Spinal cord (tissue), 10 donors: ENCODE measurements around the gene NTM. TPM values are rescaled to one million over a fixed set of nuclear protein-coding genes. Genes with fewer than 3 reads are reported as not detected.
A peak's percentile ranks its signal among the peaks of the same experiment; 100 is the strongest.
"Not testable (repeated sequence)": the region's sequence is repeated elsewhere in the genome, so short reads cannot be mapped to it uniquely, and the experiment has no call there.

ENCODE experiments used
- DNase-seq, 6 donors: peaks; one replicate each; pipeline versions ENCODE4 v3.0.0 to v3.0.0-alpha.2; 2013 to 2015; ENCODE audit warnings: low spot score in 6 of 6, low read depth in 4 of 6
- H3K27ac ChIP-seq: one replicate; pipeline ENCODE4 v1.5.1; 2013; ENCODE audit warnings: low read depth, low read length, control low read depth
- H3K27me3 ChIP-seq: one replicate; pipeline ENCODE4 v1.6.1; 2013; ENCODE audit warnings: low read length; ENCODE audit not compliant: control insufficient read depth, insufficient read depth
- H3K36me3 ChIP-seq: one replicate; pipeline ENCODE4 v1.6.1; 2013; ENCODE audit warnings: low read length; ENCODE audit not compliant: control insufficient read depth, insufficient read depth
- H3K4me1 ChIP-seq: one replicate; pipeline ENCODE4 v1.6.1; 2013; ENCODE audit warnings: low read length; ENCODE audit not compliant: control insufficient read depth, insufficient read depth
- H3K4me3 ChIP-seq: one replicate; pipeline ENCODE4 v1.5.1; 2013; ENCODE audit warnings: low read depth, low read length, control low read depth
- H3K9me3 ChIP-seq: one replicate; pipeline ENCODE4 v1.6.1; 2013; ENCODE audit warnings: low read length; ENCODE audit not compliant: control insufficient read depth, insufficient read depth
- WGBS: methylation state at CpG from one replicate; pipeline ENCODE4 v1.1.5; 2013; ENCODE audit warnings: missing lambda C conversion rate; ENCODE audit not compliant: insufficient coverage; 5-methylcytosine and 5-hydroxymethylcytosine counted together
- polyA plus RNA-seq, 2 donors: library from polyadenylated mRNA; unstranded; fragments of 120-200 nt; gene quantifications; one replicate each; pipeline ENCODE4 v1.2.1, GENCODE V29; 2013; ENCODE audit not compliant: insufficient read length in 2 of 2
- total RNA-seq, 2 donors: library from RNA; depleted of rRNA in 1 of 2; stranded (reverse); fragments of 120-200 nt in 1 of 2; fragments of >200 nt in 1 of 2; gene quantifications; one replicate each; pipeline versions ENCODE4 v1.2.3 to v1.2.4, GENCODE V29; 2013 to 2014
- donor health status: healthy.

NTM gene
- total and polyA plus RNA-seq, 4 donors, result 69.3 to 181 (median 155) TPM

- H3K4me3 ChIP-seq, H3K36me3 ChIP-seq, H3K9me3 ChIP-seq, H3K27ac ChIP-seq, H3K4me1 ChIP-seq, H3K27me3 ChIP-seq, DNase-seq: not testable (repeated sequence)
- WGBS, result 83% methylated on average over 3 of the region's 6 CpGs
Measured at GRCh38 chr11:131342442-131342841, 28.0 kb upstream of the NTM start.

GRCh38 chr11:131345406-131345805 lies 25.0 kb upstream of the NTM start:
- no peaks in the 10 kb centered on the region for H3K4me1 ChIP-seq
- peaks cover 2% of the 10 kb centered on the region for H3K27me3 ChIP-seq
- no peak overlapping the region for H3K4me3 ChIP-seq
- H3K27ac ChIP-seq, result no peak overlapping the region
- WGBS, result 67% methylated on average over 3 of the region's 3 CpGs
- no peaks in the 10 kb centered on the region for H3K9me3 ChIP-seq
- no peak for DNase-seq
- no peaks in the 10 kb centered on the region for H3K36me3 ChIP-seq

- no peaks in the 10 kb centered on the region for H3K4me1 ChIP-seq
- H3K27ac ChIP-seq, result no peak overlapping the region
- peaks cover 2% of the 10 kb centered on the region for H3K27me3 ChIP-seq
- 88% methylated on average over 7 of the region's 11 CpGs for WGBS
- no peak for DNase-seq
- no peaks in the 10 kb centered on the region for H3K9me3 ChIP-seq
- H3K36me3 ChIP-seq, result no peaks in the 10 kb centered on the region
- no peak overlapping the region for H3K4me3 ChIP-seq
Measured at GRCh38 chr11:131349368-131350086, 20.9 kb upstream of the NTM start.

- Histone ChIP-seq H3K27me3 (peaks cover 2% of the 10 kb centered on the region), H3K9me3 (no peaks in the 10 kb centered on the region), H3K27ac (no peak overlapping the region), H3K4me3 (no peak overlapping the region), H3K4me1 (no peaks in the 10 kb centered on the region), H3K36me3 (no peaks in the 10 kb centered on the region)
- peak in 2 of 6 donors; percentile 29 to 41 for DNase-seq
- WGBS, result 49% methylated on average over 8 of the region's 9 CpGs
Measured at GRCh38 chr11:131350872-131351271, 19.5 kb upstream of the NTM start.

GRCh38 chr11:131351848-131352247 lies 18.6 kb upstream of the NTM start:
- H3K4me1 ChIP-seq, result no peaks in the 10 kb centered on the region
- H3K36me3 ChIP-seq, result no peaks in the 10 kb centered on the region
- no peak for DNase-seq
- no peak overlapping the region for H3K4me3 ChIP-seq
- H3K9me3 ChIP-seq, result no peaks in the 10 kb centered on the region
- H3K27me3 ChIP-seq, result peaks cover 2% of the 10 kb centered on the region
- no peak overlapping the region for H3K27ac ChIP-seq
- WGBS, result no CpG with 5 or more reads among the region's 1 CpG

GRCh38 chr11:131353766-131354165 lies 16.6 kb upstream of the NTM start:
- Histone ChIP-seq H3K27ac (no peak overlapping the region), H3K4me1 (no peaks in the 10 kb centered on the region), H3K36me3 (no peaks in the 10 kb centered on the region), H3K9me3 (no peaks in the 10 kb centered on the region), H3K4me3 (no peak overlapping the region), H3K27me3 (no peaks in the 10 kb centered on the region)
- no peak for DNase-seq
- 80% methylated on average over 1 of the region's 2 CpGs for WGBS

GRCh38 chr11:131354251-131354701 lies 16.1 kb upstream of the NTM start:
- Histone ChIP-seq H3K4me1 (no peaks in the 10 kb centered on the region), H3K36me3 (no peaks in the 10 kb centered on the region), H3K27me3 (no peaks in the 10 kb centered on the region), H3K4me3 (no peak overlapping the region), H3K27ac (no peak overlapping the region), H3K9me3 (no peaks in the 10 kb centered on the region)
- DNase-seq, result peak in 1 of 6 donors; percentile 23
- WGBS, result 100% methylated on average over 1 of the region's 5 CpGs

GRCh38 chr11:131356206-131356605 lies 14.2 kb upstream of the NTM start:
- Histone ChIP-seq H3K4me3 (no peak overlapping the region), H3K27me3 (no peaks in the 10 kb centered on the region), H3K9me3 (no peaks in the 10 kb centered on the region), H3K36me3 (no peaks in the 10 kb centered on the region), H3K4me1 (no peaks in the 10 kb centered on the region), H3K27ac (no peak overlapping the region)
- DNase-seq, result no peak
- 100% methylated on average over 1 of the region's 6 CpGs for WGBS

GRCh38 chr11:131365329-131365930 lies 5.0 kb upstream of the NTM start:
- Histone ChIP-seq H3K9me3 (no peaks in the 10 kb centered on the region), H3K27me3 (no peaks in the 10 kb centered on the region), H3K27ac (no peak overlapping the region), H3K36me3 (no peaks in the 10 kb centered on the region), H3K4me3 (no peak overlapping the region), H3K4me1 (no peaks in the 10 kb centered on the region)
- peak in 2 of 6 donors; percentile 10 to 28 for DNase-seq
- WGBS, result 74% methylated on average over 3 of the region's 4 CpGs
